Smooth muscle cell (in vitro differentiated cells): ENCODE results near the gene DCP1A. TPM values are rescaled to one million over a fixed set of nuclear protein-coding genes. Genes with fewer than 3 reads are reported as not detected.
"Not testable (repeated sequence)": the region's sequence is repeated elsewhere in the genome, so short reads cannot be mapped to it uniquely, and the experiment has no call there.

Source experiments
- DNase-seq: peaks from one replicate; lab custom pipeline; 2025; ENCODE audit not compliant: unreplicated experiment; lab: John Stamatoyannopoulos, UW
- H2AFZ ChIP-seq: fragments of 200-600 bp; sonication (generic); 2 replicates; pipeline ENCODE4 v1.6.0; 2016; ENCODE audit warnings: antibody characterized with exemption, low read depth, mild to moderate bottlenecking
- H3F3A ChIP-seq: fragments of 200-600 bp; sonication (generic); 2 replicates; pipeline ENCODE4 v1.6.0; 2017; ENCODE audit warnings: antibody characterized with exemption, low read depth
- H3K27ac ChIP-seq: fragments of 200-600 bp; sonication (generic); 2 replicates; pipeline ENCODE4 v1.5.1; 2016; ENCODE audit warnings: low read depth, mild to moderate bottlenecking
- H3K27me3 ChIP-seq: fragments of 200-600 bp; sonication (generic); 2 replicates; pipeline ENCODE4 v1.6.1; 2016; ENCODE audit warnings: low read depth, mild to moderate bottlenecking
- H3K36me3 ChIP-seq: fragments of 200-600 bp; sonication (generic); 2 replicates; pipeline ENCODE4 v1.5.1; 2016; ENCODE audit warnings: low read depth
- H3K4me1 ChIP-seq: fragments of 200-600 bp; sonication (generic); 2 replicates; pipeline ENCODE4 v1.5.1; 2016; ENCODE audit warnings: low read depth
- H3K4me2 ChIP-seq: fragments of 200-600 bp; sonication (generic); 2 replicates; pipeline ENCODE4 v1.6.0; 2016; ENCODE audit warnings: mild to moderate bottlenecking
- H3K4me3 ChIP-seq: fragments of 200-600 bp; sonication (generic); 2 replicates; pipeline ENCODE4 v1.5.1; 2016; ENCODE audit warnings: mild to moderate bottlenecking
- H3K79me2 ChIP-seq: fragments of 200-600 bp; sonication (generic); 2 replicates; pipeline ENCODE4 v1.6.0; 2016; ENCODE audit warnings: low read depth, mild to moderate bottlenecking
- H3K9ac ChIP-seq: fragments of 200-600 bp; sonication (generic); 2 replicates; pipeline ENCODE4 v1.6.0; 2016; ENCODE audit warnings: low read depth
- H3K9me3 ChIP-seq: fragments of 200-600 bp; sonication (generic); replicated peaks from 2 replicates; pipeline ENCODE4 v1.5.1; 2016; ENCODE audit warnings: low read depth
- H4K20me1 ChIP-seq: fragments of 200-600 bp; sonication (generic); 2 replicates; pipeline ENCODE4 v1.6.0; 2016; ENCODE audit warnings: low read depth
- WGBS: methylation state at CpG from one replicate; pipeline ENCODE4 v1.1.7; 2016; ENCODE audit warnings: low lambda C conversion rate; 5-methylcytosine and 5-hydroxymethylcytosine counted together
- polyA plus RNA-seq: library from polyadenylated mRNA; unstranded; fragments of >200 nt; fragmentation: Nextera tagmentation; extraction: Ambion mirVana; gene quantifications from 2 replicates; pipeline ENCODE4 v1.2.1, GENCODE V29; 2016
- total RNA-seq: library from RNA; depleted of rRNA; stranded (reverse); fragments of >200 nt; gene quantifications from 2 replicates; pipeline ENCODE4 v1.2.3, GENCODE V29; 2014
- TF ChIP-seq, protein P1 (sequence below): fragments of 200-600 bp; sonication (generic); IDR thresholded peaks from 2 replicates; pipeline ENCODE4 v1.5.1; 2017; ENCODE audit warnings: borderline replicate concordance, mild to moderate bottlenecking, antibody characterized with exemption; ENCODE audit not compliant: insufficient read depth, poor library complexity, severe bottlenecking

DCP1A gene
- total and polyA plus RNA-seq, 2 experiments from 2014 or later = 24.7 to 43.5 TPM

DNA sequence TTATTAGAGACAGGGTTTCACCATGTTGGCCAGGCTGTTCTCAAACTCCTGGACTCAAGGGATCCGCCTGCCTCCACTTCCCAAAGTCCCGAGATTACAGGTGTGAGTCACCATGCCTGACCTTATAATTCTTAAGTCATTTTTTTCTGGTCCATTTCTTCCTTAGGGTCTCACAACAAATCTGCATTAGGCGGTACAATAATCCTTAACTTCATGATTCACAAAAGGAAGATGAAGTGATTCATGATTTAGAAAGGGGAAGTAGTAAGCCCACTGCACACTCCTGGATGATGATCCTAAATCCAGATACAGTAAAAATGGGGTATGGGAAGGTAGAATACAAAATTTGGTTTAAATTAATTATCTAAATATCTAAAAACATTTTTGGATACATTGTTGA lies 46.5 kb downstream of the DCP1A start:
- Histone ChIP-seq H4K20me1 (peaks cover 26% of the 10 kb centered on the region), H3K27me3 (no peaks in the 10 kb centered on the region), H3F3A (peaks cover 6% of the 10 kb centered on the region), H3K79me2 (no peaks in the 10 kb centered on the region), H3K9ac (no peak overlapping the region), H3K4me3 (no peak overlapping the region), H3K36me3 (peaks cover 14% of the 10 kb centered on the region), H2AFZ (no peak overlapping the region), H3K4me1 (no peaks in the 10 kb centered on the region), H3K27ac (no peak overlapping the region), H3K9me3 (no peaks in the 10 kb centered on the region), H3K4me2 (no peak overlapping the region)
- WGBS = 91% methylated on average over 3 of the region's 3 CpGs
- DNase-seq = no peak
- TF ChIP-seq, protein P1, sequence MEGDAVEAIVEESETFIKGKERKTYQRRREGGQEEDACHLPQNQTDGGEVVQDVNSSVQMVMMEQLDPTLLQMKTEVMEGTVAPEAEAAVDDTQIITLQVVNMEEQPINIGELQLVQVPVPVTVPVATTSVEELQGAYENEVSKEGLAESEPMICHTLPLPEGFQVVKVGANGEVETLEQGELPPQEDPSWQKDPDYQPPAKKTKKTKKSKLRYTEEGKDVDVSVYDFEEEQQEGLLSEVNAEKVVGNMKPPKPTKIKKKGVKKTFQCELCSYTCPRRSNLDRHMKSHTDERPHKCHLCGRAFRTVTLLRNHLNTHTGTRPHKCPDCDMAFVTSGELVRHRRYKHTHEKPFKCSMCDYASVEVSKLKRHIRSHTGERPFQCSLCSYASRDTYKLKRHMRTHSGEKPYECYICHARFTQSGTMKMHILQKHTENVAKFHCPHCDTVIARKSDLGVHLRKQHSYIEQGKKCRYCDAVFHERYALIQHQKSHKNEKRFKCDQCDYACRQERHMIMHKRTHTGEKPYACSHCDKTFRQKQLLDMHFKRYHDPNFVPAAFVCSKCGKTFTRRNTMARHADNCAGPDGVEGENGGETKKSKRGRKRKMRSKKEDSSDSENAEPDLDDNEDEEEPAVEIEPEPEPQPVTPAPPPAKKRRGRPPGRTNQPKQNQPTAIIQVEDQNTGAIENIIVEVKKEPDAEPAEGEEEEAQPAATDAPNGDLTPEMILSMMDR = no peak

- 51% methylated on average over 5 of the region's 5 CpGs for WGBS
- not testable (repeated sequence) for H3K9me3 ChIP-seq, H3K27ac ChIP-seq, DNase-seq, H3K27me3 ChIP-seq, H3K4me2 ChIP-seq, H3K9ac ChIP-seq, H3K79me2 ChIP-seq, H3K4me3 ChIP-seq, H3K4me1 ChIP-seq, H3K36me3 ChIP-seq, H2AFZ ChIP-seq, H3F3A ChIP-seq
- peaks cover 22% of the 10 kb centered on the region for H4K20me1 ChIP-seq
- TF ChIP-seq, protein P1 = peak; percentile 90
Observed at GRCh38 chr3:53299611-53300023, 47.7 kb downstream of the DCP1A start.

GRCh38 chr3:53295410-53295809 lies 51.9 kb downstream of the DCP1A start:
- WGBS = 85% methylated on average over 1 of the region's 1 CpG

DNA sequence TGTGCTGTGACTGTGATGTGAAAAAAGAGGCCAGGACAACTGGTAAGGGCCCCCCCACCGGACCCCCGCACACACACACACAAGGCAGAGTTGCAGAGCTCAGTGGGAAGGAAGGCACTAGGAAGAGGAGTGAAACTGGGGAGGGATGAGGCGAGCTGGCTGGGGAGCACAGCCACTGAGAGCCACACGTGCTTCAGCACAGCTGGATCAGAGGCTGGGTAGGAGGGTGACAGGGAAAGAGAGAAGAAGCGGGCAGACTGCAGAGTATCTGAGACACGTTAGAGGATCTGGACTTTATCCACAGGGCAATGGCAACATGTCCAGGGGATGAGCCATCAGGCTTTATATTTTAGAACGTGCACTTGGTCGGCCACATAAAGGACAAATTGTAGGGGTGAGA lies 53.5 kb downstream of the DCP1A start:
- no peak overlapping the region for H3K4me2 ChIP-seq
- TF ChIP-seq, protein P1 = no peak
- peaks cover 9% of the 10 kb centered on the region for H4K20me1 ChIP-seq
- H3F3A ChIP-seq = no peaks in the 10 kb centered on the region
- H3K36me3 ChIP-seq = peaks cover 4% of the 10 kb centered on the region
- no peaks in the 10 kb centered on the region for H3K27me3 ChIP-seq
- DNase-seq = no peak
- H3K4me1 ChIP-seq = no peaks in the 10 kb centered on the region
- H3K9ac ChIP-seq = no peak overlapping the region
- no peak overlapping the region for H3K4me3 ChIP-seq
- no peaks in the 10 kb centered on the region for H3K9me3 ChIP-seq
- no peaks in the 10 kb centered on the region for H3K79me2 ChIP-seq
- no peak overlapping the region for H2AFZ ChIP-seq
- no peak overlapping the region for H3K27ac ChIP-seq
- WGBS = 69% methylated on average over 8 of the region's 8 CpGs

More at GRCh38 chr3:53295410-53295809, 51.9 kb downstream of the DCP1A start:
- Histone ChIP-seq H3K4me3 (no peak overlapping the region), H3K4me2 (no peak overlapping the region), H4K20me1 (peaks cover 22% of the 10 kb centered on the region), H3K4me1 (no peaks in the 10 kb centered on the region), H3K36me3 (peaks cover 5% of the 10 kb centered on the region), H3F3A (no peaks in the 10 kb centered on the region), H3K9ac (no peak overlapping the region), H3K27ac (no peak overlapping the region), H2AFZ (no peak overlapping the region), H3K9me3 (no peaks in the 10 kb centered on the region), H3K27me3 (no peaks in the 10 kb centered on the region), H3K79me2 (no peaks in the 10 kb centered on the region)
- TF ChIP-seq, protein P1 = no peak
- DNase-seq = no peak
